Endothelial cell of umbilical vein (primary cell): ENCODE results near the gene SAP25. TPM values are rescaled to one million over a fixed set of nuclear protein-coding genes. Genes with fewer than 3 reads are reported as not detected.

Source experiments
- BruUV-seq: library from RNA; stranded (reverse); fragments of 400-500 nt; replicated peaks from 2 replicates; lab custom pipeline; 2021; lab: Mats Ljungman, UMichigan
- CTCF ChIA-PET: fragments of 300-600, 350-600 bp; sonication (Branson Sonifier 250); formaldehyde crosslinking; loops from one replicate; lab custom pipeline; 2021; ENCODE audit warnings: antibody characterized with exemption, inconsistent platforms; lab: Charles Lee
- POLR2A ChIA-PET: fragments of 300-600, 350-600 bp; sonication (Branson Sonifier 250); formaldehyde crosslinking; loops from one replicate; lab custom pipeline; 2021; ENCODE audit warnings: antibody characterized with exemption, inconsistent platforms; lab: Charles Lee
- DNase-seq: peaks from one replicate; pipeline ENCODE4 v3.0.0-alpha.2; 2011; ENCODE audit warnings: low read depth, low spot score
- FAIRE-seq: peaks from 2 replicates; lab custom pipeline; 2011; peaks lifted over from hg19 to GRCh38; lab: Jason Lieb, UNC
- H2AFZ ChIP-seq: 2 replicates; pipeline ENCODE4 v1.6.0; 2012; ENCODE audit warnings: low read depth, low read length, control low read depth, inconsistent platforms
- H3K27ac ChIP-seq: 2 replicates; pipeline ENCODE4 v1.5.1; 2011; ENCODE audit warnings: low read depth, mild to moderate bottlenecking, control low read depth, low read length, moderate library complexity; ENCODE audit not compliant: insufficient read depth
- H3K27me3 ChIP-seq, 2 experiments: 2 replicates each; pipeline versions ENCODE4 v1.6.0 to v1.6.1; 2011; ENCODE audit warnings: low read length in 2 of 2, mixed read lengths in 1 of 2; ENCODE audit not compliant: control insufficient read depth in 2 of 2, insufficient read depth in 2 of 2
- H3K36me3 ChIP-seq, 2 experiments: 2 replicates in 1 of 2; 3 replicates in 1 of 2; pipeline ENCODE4 v1.5.1; 2011; ENCODE audit warnings: low read length in 2 of 2, mild to moderate bottlenecking in 1 of 2, moderate library complexity in 1 of 2; ENCODE audit not compliant: control insufficient read depth in 2 of 2, insufficient read depth in 2 of 2; ENCODE audit errors: extremely low read depth in 1 of 2
- H3K4me1 ChIP-seq: 3 replicates; pipeline ENCODE4 v1.5.1; 2011; ENCODE audit warnings: mild to moderate bottlenecking, low read length; ENCODE audit not compliant: control insufficient read depth, insufficient read depth; ENCODE audit errors: extremely low read depth
- H3K4me2 ChIP-seq: 2 replicates; pipeline ENCODE4 v1.6.1; 2011; ENCODE audit warnings: low read length, control low read depth, mixed read lengths; ENCODE audit not compliant: insufficient read depth
- H3K4me3 ChIP-seq, 3 experiments: fragments of 200-600 bp in 1 of 3; sonication (generic), shearing (Covaris generic) in 1 of 3; replicated peaks in 1 of 3; 2 replicates each; pipeline ENCODE4 v1.5.1; 2011 to 2016; ENCODE audit warnings: control low read depth in 3 of 3, low read length in 3 of 3, mild to moderate bottlenecking in 2 of 3, inconsistent platforms in 1 of 3, low read depth in 1 of 3, moderate library complexity in 1 of 3; ENCODE audit not compliant: insufficient read depth in 1 of 3
- H3K79me2 ChIP-seq: 2 replicates; pipeline ENCODE4 v1.6.0; 2012; ENCODE audit warnings: low read length, inconsistent platforms; ENCODE audit not compliant: control insufficient read depth, insufficient read depth
- H3K9ac ChIP-seq: replicated peaks from 2 replicates; pipeline ENCODE3; 2011; ENCODE audit warnings: low read length, control low read depth; ENCODE audit not compliant: insufficient read depth; ENCODE audit errors: extremely low read depth
- H3K9me1 ChIP-seq: replicated peaks from 3 replicates; pipeline ENCODE4 v1.6.0; 2011; ENCODE audit warnings: mild to moderate bottlenecking, low read length; ENCODE audit not compliant: control insufficient read depth, insufficient read depth; ENCODE audit errors: extremely low read depth
- H3K9me3 ChIP-seq: replicated peaks from 2 replicates; pipeline ENCODE4 v1.5.1; 2012; ENCODE audit warnings: low read length, inconsistent platforms; ENCODE audit not compliant: control insufficient read depth, insufficient read depth
- H4K20me1 ChIP-seq: replicated peaks from 2 replicates; pipeline ENCODE3; 2011; ENCODE audit warnings: mild to moderate bottlenecking, low read length; ENCODE audit not compliant: control insufficient read depth, insufficient read depth; ENCODE audit errors: extremely low read depth
- CTCF ChIP-seq, 2 donors: IDR thresholded peaks; 1 replicate in 1 of 2; 2 replicates in 1 of 2; pipeline ENCODE4 v1.5.1; 2011; ENCODE audit warnings: low read length in 2 of 2, mild to moderate bottlenecking in 2 of 2, moderate library complexity in 2 of 2, control low read depth in 1 of 2, inconsistent platforms in 1 of 2, low read depth in 1 of 2; ENCODE audit not compliant: insufficient read depth in 1 of 2; ENCODE audit errors: extremely low read depth in 1 of 2
- EZH2 ChIP-seq: IDR thresholded peaks from 2 replicates; pipeline ENCODE4 v1.6.1; 2012; ENCODE audit warnings: borderline replicate concordance, low read depth, mild to moderate bottlenecking, moderate library complexity, low read length, inconsistent platforms; ENCODE audit not compliant: severe bottlenecking
- FOS ChIP-seq: IDR thresholded peaks from 2 replicates; pipeline ENCODE4 v1.6.1; 2011; ENCODE audit warnings: mild to moderate bottlenecking, low read length, moderate library complexity, borderline replicate concordance; ENCODE audit not compliant: insufficient read depth
- GATA2 ChIP-seq: IDR thresholded peaks from 2 replicates; pipeline ENCODE4 v1.7.0; 2011; ENCODE audit warnings: low read depth, mild to moderate bottlenecking, moderate library complexity, mixed read lengths, low read length; ENCODE audit not compliant: insufficient read length, insufficient read depth
- JUN ChIP-seq: IDR thresholded peaks from 2 replicates; pipeline ENCODE4 v1.6.1; 2011; ENCODE audit warnings: borderline replicate concordance, low read depth; ENCODE audit not compliant: insufficient read length, insufficient read depth
- MAX ChIP-seq: IDR thresholded peaks from 2 replicates; pipeline ENCODE4 v1.6.1; 2011; ENCODE audit not compliant: insufficient read depth, insufficient read length
- POLR2AphosphoS5 ChIP-seq: IDR thresholded peaks from 2 replicates; pipeline ENCODE4 v1.6.1; 2012; ENCODE audit warnings: low read depth, mild to moderate bottlenecking, control low read depth, low read length, moderate library complexity; ENCODE audit not compliant: insufficient read depth
- dilution Hi-C: fragments of 300-500 bp; cut with MboI; formaldehyde crosslinking; loops from one replicate; pipeline ENCODE4 v1.15.0; 2019; ENCODE audit warnings: low sequenced_read_pairs; ENCODE audit not compliant: extremely low pct_ligation_motif_present
- intact Hi-C: fragments of 100-400 bp; cut with micrococcal nuclease; formaldehyde crosslinking; loops from one replicate; pipeline ENCODE4 v1.10.0; 2022
- polyA plus RNA-seq, 4 experiments: library from polyadenylated mRNA; depleted of rRNA in 3 of 4; stranded (reverse) in 3 of 4; unstranded in 1 of 4; fragments of >200 nt; gene quantifications; 2 replicates each; pipeline versions ENCODE4 v1.2.1 to v1.2.3, GENCODE V29; 2011 to 2012; ENCODE audit warnings: missing spikeins in 1 of 4
- total RNA-seq: library from RNA; stranded (reverse); gene quantifications from 2 replicates; pipeline ENCODE4 v1.2.3, GENCODE V29; 2021

The SAP25 gene
- total and polyA plus RNA-seq, 2 donors (not counting 3 experiments of a cell fraction or from before 2014, with no cell fraction given): 3.2 TPM

- intact Hi-C loops (no loop called here), dilution Hi-C loops (no loop called here)
- Histone ChIP-seq H3K27ac (no peak overlapping the region), H3K36me3 (no peaks in the 10 kb centered on the region), H3K79me2 (peaks cover 30% of the 10 kb centered on the region), H3K27me3 (no peaks in the 10 kb centered on the region), H3K4me1 (peaks cover 26% of the 10 kb centered on the region), H4K20me1 (no peaks in the 10 kb centered on the region), H3K4me3 (peak overlapping the region in 2 of 3 experiments; percentile 38 to 96), H2AFZ (no peak overlapping the region), H3K9ac (no peak overlapping the region), H3K4me2 (peak overlapping the region; percentile 48), H3K9me1 (no peaks in the 10 kb centered on the region), H3K9me3 (no peaks in the 10 kb centered on the region)
- no TSS peak for BruUV-seq
- CTCF ChIA-PET: interaction anchor here (0.7 to 3.4 kb wide), 5 partner anchors 8 to 57 kb away, joined by 3 to 27 read pairs (median 3); partner anchors contain the start of gene NYAP1
- no peak for TF ChIP-seq EZH2
- TF ChIP-seq JUN: no peak
- TF ChIP-seq MAX: no peak
- TF ChIP-seq POLR2AphosphoS5: no peak
- no peak for TF ChIP-seq FOS
- TF ChIP-seq GATA2: no peak
- TF ChIP-seq CTCF (IDR thresholded peaks at IDR 0.05; ENCODE audit: extremely low read depth in 1 of 2, insufficient read depth in 1 of 2, low read depth in 1 of 2, low read length in 2 of 2): no peak
- FAIRE-seq: no peak
- no peak for DNase-seq
- POLR2A ChIA-PET: interaction anchor here (0.7 kb wide), 1 partner anchor 26 kb away, joined by 3 read pairs; no protein-coding TSS in a partner anchor
Observed at GRCh38 chr7:100540073-100540723, 33.5 kb downstream of the SAP25 start.
